ES-I3 (cell line): ENCODE results near the gene TMEM201.
"Not testable (repeated sequence)": the region's sequence is repeated elsewhere in the genome, so short reads cannot be mapped to it uniquely, and the experiment has no call there.

Source experiments
- H3K36me3 ChIP-seq: 2 replicates; pipeline ENCODE4 v1.6.1; 2013; ENCODE audit warnings: mild to moderate bottlenecking, low read length, control low read depth, moderate library complexity; ENCODE audit not compliant: insufficient read depth
- H3K4me1 ChIP-seq: 2 replicates; pipeline ENCODE4 v1.6.1; 2013; ENCODE audit warnings: mild to moderate bottlenecking, control low read depth, low read length; ENCODE audit not compliant: insufficient read depth
- H3K9ac ChIP-seq: 2 replicates; pipeline ENCODE4 v1.6.1; 2013; ENCODE audit warnings: low read depth, mild to moderate bottlenecking, low read length, moderate library complexity
- H3K9me3 ChIP-seq: 2 replicates; pipeline ENCODE4 v1.6.1; 2013; ENCODE audit warnings: mild to moderate bottlenecking, low read length, moderate library complexity; ENCODE audit not compliant: control insufficient read depth, insufficient read depth

Gene TMEM201

DNA sequence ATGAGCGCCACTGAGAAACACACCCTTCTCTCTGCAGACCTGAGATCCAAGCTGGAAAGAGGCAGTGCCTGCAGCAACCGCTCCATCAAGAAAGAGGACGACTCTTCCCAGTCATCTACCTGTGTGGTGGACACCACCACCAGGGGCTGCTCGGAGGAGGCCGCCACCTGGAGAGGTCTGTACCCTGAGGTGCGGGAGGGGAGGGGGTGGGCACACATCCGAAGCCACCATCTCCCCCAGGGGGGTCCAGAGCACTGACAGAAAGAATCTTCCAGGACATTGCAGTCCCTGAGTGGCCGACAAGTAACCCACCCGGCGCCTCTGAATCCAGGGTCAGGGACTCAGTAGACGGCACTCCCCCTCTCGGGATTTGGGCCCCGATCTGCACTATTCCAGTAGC, 23.0 kb downstream of the TMEM201 start:
- no peaks in the 10 kb centered on the region for H3K4me1 ChIP-seq
- H3K36me3 ChIP-seq, result no peaks in the 10 kb centered on the region; the same call in 1 of the 2 replicates
- no peaks in the 10 kb centered on the region for H3K9me3 ChIP-seq
- no peak overlapping the region for H3K9ac ChIP-seq

DNA sequence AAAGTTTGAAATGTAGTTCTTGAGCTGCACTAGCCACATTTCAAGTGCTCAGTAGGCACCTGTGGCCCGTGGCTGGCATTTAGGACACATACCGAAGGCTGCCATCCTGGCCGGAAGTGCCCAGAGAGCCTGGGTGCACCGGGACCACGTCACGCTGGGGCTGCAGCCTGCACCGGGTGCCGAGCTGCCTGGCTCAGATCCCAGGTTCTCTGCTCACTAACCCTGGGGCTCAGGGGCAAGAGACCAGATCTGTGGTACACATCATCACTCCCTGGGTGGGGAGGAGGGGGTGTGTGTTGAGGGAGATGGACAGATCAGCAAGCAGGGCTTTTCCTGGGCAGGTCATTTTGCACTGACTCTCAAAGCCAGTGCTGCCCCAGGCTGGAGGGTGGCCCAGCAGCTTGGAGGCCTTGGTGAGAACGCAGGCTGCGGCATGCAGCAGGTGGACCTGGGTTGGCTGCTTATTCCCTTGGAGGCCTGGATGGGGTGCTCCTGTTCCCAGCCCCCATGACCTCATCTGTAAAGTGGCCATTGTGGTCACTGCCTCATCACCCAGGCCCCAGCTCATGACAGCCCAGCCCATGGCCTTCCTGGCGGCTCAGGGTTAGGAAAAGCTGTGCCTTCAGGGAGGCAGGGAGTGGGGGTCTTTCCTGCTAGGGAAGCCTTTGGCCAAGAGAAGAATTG, 23.6 kb downstream of the TMEM201 start:
- Histone ChIP-seq H3K36me3 (no peaks in the 10 kb centered on the region; the same call in 1 of the 2 replicates), H3K9me3 (no peaks in the 10 kb centered on the region), H3K4me1 (no peaks in the 10 kb centered on the region), H3K9ac (no peak overlapping the region)

DNA sequence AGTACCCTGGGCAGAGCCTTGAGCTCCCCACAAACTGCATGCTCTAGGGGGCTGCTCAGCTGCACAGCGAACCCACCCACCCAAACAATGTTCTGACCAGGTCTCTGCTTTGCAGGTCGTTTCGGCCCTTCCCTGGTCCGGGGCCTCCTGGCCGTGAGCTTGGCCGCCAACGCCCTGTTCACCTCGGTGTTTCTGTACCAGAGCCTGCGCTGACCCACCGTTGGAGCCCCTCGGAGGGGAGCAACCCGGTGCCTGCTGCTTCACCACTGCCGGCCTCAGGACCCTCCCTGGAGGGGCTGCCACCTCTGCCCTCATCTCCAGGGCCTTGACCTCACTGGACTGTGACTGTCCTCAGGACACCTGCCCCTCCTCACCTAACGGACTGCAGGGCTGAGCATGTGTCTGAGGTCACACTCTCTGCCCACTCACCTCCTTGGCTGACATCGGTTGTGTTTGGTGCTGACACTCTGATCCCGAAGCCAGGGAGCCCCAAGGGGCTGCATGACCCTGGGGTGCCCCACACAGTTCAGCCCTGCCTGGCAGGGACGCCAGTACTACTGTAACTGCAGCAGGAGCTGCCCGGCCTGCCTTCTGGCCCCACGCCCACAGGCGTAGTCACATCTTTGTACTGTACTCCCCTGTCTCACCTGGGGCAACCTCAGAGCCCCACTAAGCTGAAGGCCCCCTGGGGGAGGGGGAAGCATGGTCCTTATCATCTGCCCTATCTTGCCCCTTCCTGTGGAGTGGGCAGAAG, 24.3 kb downstream of the TMEM201 start:
- Histone ChIP-seq H3K9ac (no peak overlapping the region), H3K9me3 (no peaks in the 10 kb centered on the region), H3K36me3 (no peaks in the 10 kb centered on the region; the same call in 1 of the 2 replicates), H3K4me1 (no peaks in the 10 kb centered on the region)

DNA sequence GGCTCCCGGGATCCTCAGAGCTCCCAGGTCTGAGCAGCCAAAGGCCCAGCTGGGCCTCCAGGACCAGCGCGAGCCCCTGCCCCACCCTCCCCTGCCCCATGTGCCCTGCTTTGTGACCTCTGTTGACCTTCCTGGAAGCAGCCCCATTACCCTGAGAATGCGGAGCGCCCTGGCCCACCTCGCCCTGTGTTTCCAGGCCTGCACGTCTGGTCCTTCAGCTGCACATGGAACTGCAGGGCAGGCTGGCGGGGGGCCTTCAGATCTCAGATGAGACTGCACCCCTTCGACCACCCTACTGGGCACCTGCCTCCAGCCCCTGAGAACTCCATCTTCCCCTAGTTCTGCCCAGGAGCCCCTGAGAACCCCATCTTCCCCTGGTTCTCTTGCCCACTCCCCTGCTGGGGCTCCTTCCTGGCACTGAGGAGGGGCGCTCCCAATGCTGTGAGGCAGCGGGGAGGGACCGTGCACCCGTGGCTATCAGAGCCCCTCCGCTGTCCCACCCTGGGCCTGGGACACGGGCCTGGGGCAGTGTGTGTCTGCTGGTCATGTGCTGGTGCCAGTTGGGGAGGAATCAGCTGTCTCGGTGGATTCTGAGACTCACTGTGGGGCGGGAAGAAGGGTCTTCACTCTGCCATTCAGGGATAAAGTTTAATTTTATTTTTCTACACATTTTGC, 25.1 kb downstream of the TMEM201 start:
- Histone ChIP-seq H3K36me3 (no peaks in the 10 kb centered on the region; the same call in 1 of the 2 replicates), H3K9me3 (no peaks in the 10 kb centered on the region)

DNA sequence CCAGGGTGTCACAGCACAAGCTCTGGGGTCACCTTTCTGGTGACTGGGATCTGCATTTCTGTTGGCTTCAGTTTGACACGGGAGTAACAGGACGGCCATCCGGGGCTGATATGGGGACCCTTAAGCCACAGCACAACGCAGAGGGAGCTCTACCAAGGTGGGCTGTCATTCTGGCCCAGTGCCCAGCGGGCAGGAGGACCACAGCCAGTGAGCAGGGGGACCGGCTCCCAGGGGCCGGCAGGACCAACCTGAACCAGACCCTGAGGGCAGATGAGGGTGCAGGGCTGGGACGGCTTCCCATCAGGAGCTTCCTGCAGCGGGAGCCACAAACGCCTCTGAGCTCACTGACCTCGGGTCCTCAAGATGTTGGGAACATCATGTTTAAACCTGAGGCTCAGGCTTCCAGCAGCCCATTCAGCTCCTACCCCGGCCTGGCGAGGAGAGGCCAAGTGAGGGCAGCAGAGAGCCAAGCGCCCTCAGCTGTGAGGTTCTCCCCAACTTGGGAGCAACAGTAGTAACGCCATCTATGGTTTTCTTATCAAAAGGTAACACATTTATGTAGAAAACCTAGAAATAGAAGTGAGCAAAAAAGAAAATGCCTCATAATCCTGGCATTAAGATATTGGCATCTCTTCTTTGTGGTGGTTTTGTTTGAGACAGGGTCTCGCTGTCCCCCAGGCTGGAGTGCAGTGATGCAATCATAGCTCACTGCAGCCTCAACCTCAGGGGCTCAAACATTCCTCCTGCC, 26.8 kb downstream of the TMEM201 start:
- no peaks in the 10 kb centered on the region for H3K36me3 ChIP-seq
- H3K9me3 ChIP-seq, result no peaks in the 10 kb centered on the region
- H3K4me1 ChIP-seq, result no peaks in the 10 kb centered on the region
- H3K9ac ChIP-seq, result no peak overlapping the region

More for the DNA sequence above, 25.1 kb downstream of the TMEM201 start:
- Histone ChIP-seq H3K4me1 (no peaks in the 10 kb centered on the region), H3K9ac (no peak overlapping the region)

DNA sequence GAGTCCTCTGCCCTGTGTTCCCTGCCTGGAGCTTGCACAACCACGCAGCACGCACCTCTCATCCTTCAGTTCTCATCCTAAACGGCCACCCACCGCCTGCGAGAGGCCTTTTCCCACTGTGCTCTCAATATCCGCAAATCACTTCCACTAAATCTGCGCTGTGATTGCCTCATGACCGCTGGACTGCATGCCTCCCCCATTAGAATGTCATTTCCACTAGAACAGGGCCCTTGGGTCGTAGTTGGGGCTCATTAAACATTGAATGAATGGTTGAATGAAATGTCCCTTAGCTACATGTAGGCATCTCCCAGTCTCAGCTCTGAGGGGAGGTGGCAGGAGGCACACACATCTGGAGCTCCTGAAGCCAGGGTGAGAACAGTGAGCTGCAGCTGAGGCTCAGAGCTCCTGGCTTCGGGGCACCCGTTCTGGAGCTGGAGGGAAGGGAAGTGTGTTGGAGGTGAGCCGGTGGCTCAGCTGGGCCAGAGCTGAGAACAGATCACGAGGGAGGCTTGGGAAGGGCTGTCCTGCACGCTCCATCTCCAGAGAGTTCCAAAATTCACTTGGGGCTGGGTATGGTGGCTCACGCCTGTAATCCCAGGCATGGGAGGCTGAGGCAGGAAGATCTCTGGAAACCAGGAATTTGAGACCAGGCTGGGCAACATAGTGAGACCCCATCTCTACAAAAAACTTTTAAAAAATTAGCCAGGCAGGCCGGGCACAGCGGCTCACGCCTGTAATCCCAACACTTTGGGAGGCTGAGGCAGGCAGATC, 30.4 kb downstream of the TMEM201 start:
- no peaks in the 10 kb centered on the region for H3K9me3 ChIP-seq
- no peaks in the 10 kb centered on the region for H3K36me3 ChIP-seq
- no peaks in the 10 kb centered on the region for H3K4me1 ChIP-seq
- H3K9ac ChIP-seq, result no peak overlapping the region

DNA sequence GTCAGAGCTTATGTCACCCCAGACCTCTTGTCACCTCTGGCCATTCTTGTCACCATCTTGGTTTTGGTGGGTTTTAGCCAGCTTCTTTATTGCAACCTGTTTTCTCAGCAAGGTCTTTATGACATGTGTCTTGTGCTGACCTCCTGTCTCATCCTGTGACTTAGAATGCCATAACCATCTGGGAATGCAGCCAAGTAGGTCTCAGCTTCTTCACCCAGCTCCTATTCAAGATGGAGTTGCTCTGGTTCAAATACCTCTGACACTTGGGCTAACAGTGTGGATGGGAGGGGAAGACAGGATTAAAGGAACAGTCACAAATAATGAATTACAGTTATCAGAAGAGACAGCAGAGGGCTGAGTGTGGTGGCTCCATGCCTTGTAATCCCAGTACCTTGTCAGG, 32.3 kb downstream of the TMEM201 start:
- Histone ChIP-seq H3K36me3 (no peaks in the 10 kb centered on the region), H3K9me3 (no peaks in the 10 kb centered on the region), H3K9ac (no peak overlapping the region), H3K4me1 (no peaks in the 10 kb centered on the region)

DNA sequence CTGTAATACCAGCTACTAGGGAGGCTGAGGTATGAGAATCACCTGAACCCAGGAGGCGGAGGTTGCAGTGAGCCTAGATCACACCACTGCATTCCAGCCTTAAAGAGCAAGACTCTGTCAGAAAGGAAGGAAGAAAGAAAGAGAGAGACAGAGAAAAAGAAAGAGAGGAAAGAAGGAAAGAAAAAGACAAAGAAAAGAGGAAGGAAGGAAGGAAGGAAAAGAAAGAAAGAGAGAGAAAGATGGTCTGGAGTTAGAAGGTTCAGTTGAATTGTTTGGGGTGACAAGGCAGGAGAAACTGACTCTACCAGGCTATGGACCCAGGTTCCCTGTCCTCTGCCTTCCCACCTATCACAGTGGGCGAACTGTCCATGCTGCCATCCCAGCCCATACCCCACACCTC, 35.4 kb downstream of the TMEM201 start:
- H3K4me1 ChIP-seq, result no peaks in the 10 kb centered on the region
- H3K9me3 ChIP-seq, result no peaks in the 10 kb centered on the region
- no peaks in the 10 kb centered on the region for H3K36me3 ChIP-seq
- H3K9ac ChIP-seq, result no peak overlapping the region

DNA sequence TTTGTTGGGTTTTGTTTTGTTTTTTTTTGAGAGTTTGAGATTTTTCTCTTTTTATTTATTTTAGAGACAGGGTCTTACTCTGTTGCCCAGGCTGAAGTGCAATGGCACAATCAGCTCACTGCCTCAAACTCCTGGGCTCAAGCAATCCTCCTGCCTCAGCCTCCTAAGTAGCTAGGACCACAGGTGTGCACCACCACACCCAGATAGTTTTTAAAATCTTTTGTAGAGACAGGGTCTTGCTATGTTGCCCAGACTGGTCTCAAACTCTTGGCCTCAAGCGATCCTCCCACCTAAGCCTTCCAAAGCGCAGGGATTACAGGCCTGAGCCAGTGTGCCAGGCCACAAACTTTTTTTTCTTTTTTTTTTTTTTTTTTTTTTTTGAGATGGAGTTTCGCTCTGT, 36.3 kb downstream of the TMEM201 start:
- not testable (repeated sequence) for H3K9ac ChIP-seq, H3K9me3 ChIP-seq, H3K36me3 ChIP-seq, H3K4me1 ChIP-seq

DNA sequence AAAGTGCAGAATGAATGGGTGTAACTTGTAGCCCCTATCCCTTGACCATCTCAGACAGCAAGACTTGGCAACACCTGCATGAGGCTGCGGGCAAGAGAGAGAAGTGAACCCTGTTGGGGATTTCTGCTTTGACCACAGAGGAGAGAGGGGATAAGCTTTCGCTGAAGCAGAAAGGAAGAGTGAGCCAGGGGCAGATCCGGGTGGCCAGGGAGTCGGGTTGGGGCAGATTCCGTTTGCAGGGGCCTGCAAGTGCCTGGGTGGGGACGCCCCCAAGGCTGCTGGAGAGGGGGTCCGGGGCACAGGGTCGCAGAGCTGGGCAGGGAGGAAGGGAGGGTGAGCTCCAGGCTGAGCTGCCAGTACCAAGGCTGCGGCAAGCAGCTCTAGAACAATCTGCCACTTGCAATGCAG, 37.5 kb downstream of the TMEM201 start:
- no peaks in the 10 kb centered on the region for H3K36me3 ChIP-seq
- H3K9me3 ChIP-seq, result no peaks in the 10 kb centered on the region
- no peaks in the 10 kb centered on the region for H3K4me1 ChIP-seq
- H3K9ac ChIP-seq, result no peak overlapping the region

DNA sequence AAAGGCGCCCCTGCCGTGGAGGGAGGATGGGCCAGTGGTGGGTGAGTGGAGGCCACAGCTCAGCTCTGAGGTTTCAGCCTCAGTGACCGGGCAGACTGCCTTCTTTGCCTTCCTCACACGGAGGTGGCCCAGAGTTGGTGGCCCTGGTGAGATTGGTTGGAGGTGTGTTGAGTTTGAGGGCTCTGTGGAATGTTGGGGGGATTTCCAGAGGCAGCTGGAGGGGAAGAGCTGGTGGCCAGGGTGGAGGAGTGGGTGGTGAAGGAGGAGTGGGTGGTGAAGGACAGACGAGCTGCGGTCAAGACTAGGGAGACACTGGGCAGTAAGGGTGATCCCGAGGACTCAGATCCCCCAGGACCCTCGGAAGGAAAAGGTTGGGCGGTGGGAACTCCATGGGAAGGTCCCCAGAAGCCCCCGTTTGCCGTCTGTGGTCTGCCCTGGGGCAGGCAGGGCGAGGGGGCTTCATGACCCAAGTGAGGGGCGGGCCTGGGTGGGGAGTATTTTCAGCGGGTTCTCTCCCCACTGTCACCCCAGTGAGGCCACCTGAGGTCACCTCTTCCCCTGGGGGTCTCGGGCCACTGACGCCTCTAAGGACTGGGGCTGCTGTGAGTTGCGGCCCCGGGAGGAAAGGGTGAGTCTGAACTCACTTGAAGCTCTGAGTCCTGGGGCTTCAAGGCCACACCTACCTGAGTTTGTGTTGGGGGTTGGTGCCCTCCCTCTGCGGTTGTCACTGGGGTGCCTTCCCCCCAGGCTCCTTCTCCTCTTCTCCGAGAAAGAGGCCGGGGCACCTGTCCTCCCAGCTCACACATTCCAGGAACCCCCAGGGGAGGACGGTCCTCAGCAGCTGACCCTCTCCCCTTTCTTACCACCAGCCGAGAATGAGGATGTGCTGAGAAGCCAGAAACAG, 40.1 kb downstream of the TMEM201 start:
- H3K9ac ChIP-seq, result no peak overlapping the region

DNA sequence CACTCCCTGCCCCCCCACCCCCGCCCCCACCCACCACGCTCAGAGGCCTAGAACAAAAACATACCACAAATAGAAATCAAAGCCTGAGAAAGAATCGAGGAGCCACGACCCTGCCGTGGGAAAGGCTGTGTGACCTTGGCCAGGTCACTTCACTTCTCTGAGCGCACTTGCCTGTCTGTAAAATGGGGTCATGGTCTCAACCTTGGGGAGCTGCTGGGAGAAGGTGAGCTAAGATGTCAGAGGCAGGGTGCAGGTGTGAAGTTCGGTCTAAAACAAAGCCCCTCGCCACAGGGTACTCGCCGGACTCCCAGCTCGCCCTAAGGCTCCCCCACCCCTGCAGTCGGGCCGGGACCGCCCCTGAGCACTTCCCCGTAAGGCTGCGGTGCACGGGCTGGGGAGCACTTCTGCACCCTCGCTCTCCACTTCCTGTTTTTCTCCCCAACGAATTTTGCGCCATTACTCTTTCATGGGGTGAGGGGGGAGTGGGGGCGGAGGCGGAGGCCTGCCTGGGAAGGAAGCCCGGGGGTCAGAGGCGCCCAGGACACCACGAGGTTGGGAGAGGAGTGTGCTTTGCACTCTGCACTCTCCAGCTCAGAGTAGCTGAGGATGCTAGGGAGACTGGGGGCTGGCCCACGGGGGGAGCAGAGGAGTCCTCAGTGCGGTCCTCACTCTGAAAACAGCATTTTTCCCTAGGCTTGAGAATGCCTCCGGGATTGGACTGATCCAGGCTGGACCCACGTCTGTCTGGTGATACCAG, 40.9 kb downstream of the TMEM201 start:
- H3K4me1 ChIP-seq, result no peaks in the 10 kb centered on the region
- no peaks in the 10 kb centered on the region for H3K36me3 ChIP-seq
- no peaks in the 10 kb centered on the region for H3K9me3 ChIP-seq
- H3K9ac ChIP-seq, result no peak overlapping the region

More for the DNA sequence above, 40.1 kb downstream of the TMEM201 start:
- Histone ChIP-seq H3K9me3 (no peaks in the 10 kb centered on the region), H3K36me3 (no peaks in the 10 kb centered on the region), H3K4me1 (no peaks in the 10 kb centered on the region)
